ENCODE measurements around the gene VPS37C.
"Not testable (repeated sequence)": the region's sequence is repeated elsewhere in the genome, so short reads cannot be mapped to it uniquely, and the experiment has no call there.

Gene VPS37C

GRCh38 chr11:61098261-61098660 lies 63.0 kb downstream of the VPS37C start:
- not testable (repeated sequence) for DNase-seq (ENCODE audit: low read depth, low spot score)

- DNase-seq (ENCODE audit: low read depth, low spot score) = no peak
These were observed 66.2 kb downstream of the VPS37C start for GRCh38 chr11:61095021-61095420.

- not testable (repeated sequence) for DNase-seq (ENCODE audit: low read depth, low spot score)
These were observed 67.1 kb downstream of the VPS37C start for GRCh38 chr11:61094167-61094566.

- no peak for DNase-seq (ENCODE audit: low read depth, low spot score)
These were observed 68.1 kb downstream of the VPS37C start for GRCh38 chr11:61092908-61093763.

- DNase-seq (ENCODE audit: low read depth, low spot score) = no peak
These were observed 68.9 kb downstream of the VPS37C start for GRCh38 chr11:61092280-61092766.

GRCh38 chr11:61091373-61092279 lies 69.6 kb downstream of the VPS37C start:
- no peak for DNase-seq (ENCODE audit: low read depth, low spot score)

- DNase-seq (ENCODE audit: low read depth, low spot score) = no peak
These were observed 70.2 kb downstream of the VPS37C start for GRCh38 chr11:61090982-61091372.

GRCh38 chr11:61090521-61090920 lies 70.7 kb downstream of the VPS37C start:
- no peak for DNase-seq (ENCODE audit: low read depth, low spot score)

- DNase-seq (ENCODE audit: low read depth, low spot score) = no peak
These were observed 71.3 kb downstream of the VPS37C start for GRCh38 chr11:61089806-61090491.

- DNase-seq (ENCODE audit: low read depth, low spot score) = no peak
These were observed 73.7 kb downstream of the VPS37C start for GRCh38 chr11:61087426-61088119.

- no peak for DNase-seq (ENCODE audit: low read depth, low spot score)
These were observed 77.6 kb downstream of the VPS37C start for GRCh38 chr11:61083601-61084147.

GRCh38 chr11:61082931-61083531 lies 78.2 kb downstream of the VPS37C start:
- no peak for DNase-seq (ENCODE audit: low read depth, low spot score)

GRCh38 chr11:61082062-61082870 lies 79.0 kb downstream of the VPS37C start:
- DNase-seq (ENCODE audit: low read depth, low spot score) = no peak

GRCh38 chr11:61080986-61081590 lies 80.1 kb downstream of the VPS37C start:
- no peak for DNase-seq (ENCODE audit: low read depth, low spot score)

- DNase-seq (ENCODE audit: low read depth, low spot score) = no peak
These were observed 80.7 kb downstream of the VPS37C start for GRCh38 chr11:61080526-61080925.

All from astrocyte of the hippocampus (primary cell).